Measurements from ENCODE around the gene SPPL2B. TPM values are rescaled to one million over a fixed set of nuclear protein-coding genes. Genes with fewer than 3 reads are reported as not detected.

The SPPL2B gene
- total and polyA plus RNA-seq, 2 experiments from 2014 or later = 40.9 to 87.7 TPM

- Histone ChIP-seq H3K27ac (no peak overlapping the region), H3K79me2 (no peaks in the 10 kb centered on the region), H3K9me3 (ENCODE audit: low read depth) (no peaks in the 10 kb centered on the region), H3K9me2 (replicated peaks; ENCODE audit: insufficient read depth) (no peaks in the 10 kb centered on the region), H3K36me3 (replicated peaks; ENCODE audit: insufficient read depth, low read depth) (no peaks in the 10 kb centered on the region), H4K20me1 (ENCODE audit: insufficient read depth, poor library complexity, severe bottlenecking) (no peaks in the 10 kb centered on the region), H3K27me3 (peaks cover 5% of the 10 kb centered on the region), H3K4me3 (no peak overlapping the region), H3K4me2 (peak overlapping the region; percentile 46), H3K4me1 (ENCODE audit: insufficient read depth) (no peaks in the 10 kb centered on the region), H2AFZ (no peak overlapping the region)
- peak; percentile 71 for DNase-seq (ENCODE audit: low spot score)
- no peak for TF ChIP-seq EZH2 (IDR thresholded peaks at IDR 0.05; ENCODE audit: borderline replicate concordance)
- peak; percentile 66 for TF ChIP-seq CTCF (IDR thresholded peaks at IDR 0.05; ENCODE audit: poor library complexity)
- TF ChIP-seq EZH2phosphoT487 (IDR thresholded peaks at IDR 0.05; ENCODE audit: low read depth, severe bottlenecking, unreplicated experiment) = no peak
- WGBS (ENCODE audit: low lambda C conversion rate, missing lambda C conversion rate) = 35% methylated on average over 20 of the region's 22 CpGs
Observed at GRCh38 chr19:2315818-2316353, 12.6 kb upstream of the SPPL2B start.

GRCh38 chr19:2317300-2317699, 11.2 kb upstream of the SPPL2B start:
- Histone ChIP-seq H3K9me2 (replicated peaks; ENCODE audit: insufficient read depth) (no peaks in the 10 kb centered on the region), H3K4me1 (ENCODE audit: insufficient read depth) (no peaks in the 10 kb centered on the region), H3K4me3 (no peak overlapping the region), H4K20me1 (ENCODE audit: insufficient read depth, poor library complexity, severe bottlenecking) (no peaks in the 10 kb centered on the region), H3K79me2 (no peaks in the 10 kb centered on the region), H3K27me3 (peaks cover 2% of the 10 kb centered on the region), H3K27ac (no peak overlapping the region), H3K9me3 (ENCODE audit: low read depth) (no peaks in the 10 kb centered on the region), H3K4me2 (no peak overlapping the region), H3K36me3 (replicated peaks; ENCODE audit: insufficient read depth, low read depth) (no peaks in the 10 kb centered on the region), H2AFZ (no peak overlapping the region)
- no peak for DNase-seq (ENCODE audit: low spot score)
- TF ChIP-seq EZH2 (IDR thresholded peaks at IDR 0.05; ENCODE audit: borderline replicate concordance) = no peak
- 93% methylated on average over 13 of the region's 13 CpGs for WGBS (ENCODE audit: low lambda C conversion rate, missing lambda C conversion rate)

GRCh38 chr19:2317756-2318155, 10.7 kb upstream of the SPPL2B start:
- Histone ChIP-seq H3K27me3 (no peaks in the 10 kb centered on the region), H3K79me2 (no peaks in the 10 kb centered on the region), H3K36me3 (replicated peaks; ENCODE audit: insufficient read depth, low read depth) (no peaks in the 10 kb centered on the region), H3K9me2 (replicated peaks; ENCODE audit: insufficient read depth) (no peaks in the 10 kb centered on the region), H3K4me2 (no peak overlapping the region), H3K4me1 (ENCODE audit: insufficient read depth) (no peaks in the 10 kb centered on the region), H3K4me3 (no peak overlapping the region), H3K27ac (no peak overlapping the region), H4K20me1 (ENCODE audit: insufficient read depth, poor library complexity, severe bottlenecking) (no peaks in the 10 kb centered on the region), H2AFZ (no peak overlapping the region), H3K9me3 (ENCODE audit: low read depth) (no peaks in the 10 kb centered on the region)
- WGBS (ENCODE audit: low lambda C conversion rate, missing lambda C conversion rate) = 92% methylated on average over 25 of the region's 25 CpGs
- no peak for TF ChIP-seq EZH2 (IDR thresholded peaks at IDR 0.05; ENCODE audit: borderline replicate concordance)
- no peak for TF ChIP-seq CTCF (IDR thresholded peaks at IDR 0.05; ENCODE audit: poor library complexity)
- TF ChIP-seq EZH2phosphoT487 (IDR thresholded peaks at IDR 0.05; ENCODE audit: low read depth, severe bottlenecking, unreplicated experiment) = no peak
- DNase-seq (ENCODE audit: low spot score) = no peak

GRCh38 chr19:2318923-2319322, 9.6 kb upstream of the SPPL2B start:
- no peaks in the 10 kb centered on the region for H3K27me3 ChIP-seq
- 88% methylated on average over 6 of the region's 6 CpGs for WGBS (ENCODE audit: low lambda C conversion rate, missing lambda C conversion rate)
- H3K27ac ChIP-seq = no peak overlapping the region
- H3K4me3 ChIP-seq = no peak overlapping the region
- no peaks in the 10 kb centered on the region for H3K9me2 ChIP-seq (replicated peaks; ENCODE audit: insufficient read depth)
- no peaks in the 10 kb centered on the region for H3K4me1 ChIP-seq (ENCODE audit: insufficient read depth)
- no peaks in the 10 kb centered on the region for H3K9me3 ChIP-seq (ENCODE audit: low read depth)
- no peak for DNase-seq (ENCODE audit: low spot score)
- no peak overlapping the region for H2AFZ ChIP-seq
- no peak for TF ChIP-seq EZH2phosphoT487 (IDR thresholded peaks at IDR 0.05; ENCODE audit: low read depth, severe bottlenecking, unreplicated experiment)
- no peak for TF ChIP-seq EZH2 (IDR thresholded peaks at IDR 0.05; ENCODE audit: borderline replicate concordance)
- no peak for TF ChIP-seq CTCF (IDR thresholded peaks at IDR 0.05; ENCODE audit: poor library complexity)
- no peaks in the 10 kb centered on the region for H3K36me3 ChIP-seq (replicated peaks; ENCODE audit: insufficient read depth, low read depth)
- H4K20me1 ChIP-seq (ENCODE audit: insufficient read depth, poor library complexity, severe bottlenecking) = no peaks in the 10 kb centered on the region
- H3K4me2 ChIP-seq = no peak overlapping the region
- H3K79me2 ChIP-seq = no peaks in the 10 kb centered on the region

All from hepatocyte (in vitro differentiated cells).